H1 (cell line): ENCODE data around the gene MSANTD2.

ENCODE experiments used
- EP300 ChIP-seq, 2 experiments: IDR thresholded peaks; 1 replicate in 1 of 2; 2 replicates in 1 of 2; pipeline ENCODE4 v1.6.1; 2011 to 2012; ENCODE audit warnings: low read depth in 2 of 2, low read length in 2 of 2, mild to moderate bottlenecking in 2 of 2, borderline replicate concordance in 1 of 2, inconsistent platforms in 1 of 2, moderate library complexity in 1 of 2
- EZH2 ChIP-seq: fragments of 200-600 bp; sonication (generic); IDR thresholded peaks from 2 replicates; pipeline ENCODE4 v1.7.1; 2012; ENCODE audit warnings: low read depth, mild to moderate bottlenecking, moderate library complexity, low read length, inconsistent platforms; ENCODE audit not compliant: severe bottlenecking
- MAFK ChIP-seq: IDR thresholded peaks from 2 replicates; pipeline ENCODE4 v1.6.1; 2012; ENCODE audit warnings: low read depth, mild to moderate bottlenecking, improper control_type of control experiment, low read length
- TF ChIP-seq, protein P1 (sequence below), 3 experiments: IDR thresholded peaks; 1 replicate in 2 of 3; 2 replicates in 1 of 3; pipeline versions ENCODE4 v1.5.1 to v1.6.1; 2011; ENCODE audit warnings: low read length in 3 of 3, mild to moderate bottlenecking in 3 of 3, inconsistent platforms in 2 of 3, low read depth in 1 of 3, moderate library complexity in 1 of 3; ENCODE audit not compliant: insufficient read depth in 1 of 3; ENCODE audit errors: control extremely low read depth in 1 of 3

DNA sequence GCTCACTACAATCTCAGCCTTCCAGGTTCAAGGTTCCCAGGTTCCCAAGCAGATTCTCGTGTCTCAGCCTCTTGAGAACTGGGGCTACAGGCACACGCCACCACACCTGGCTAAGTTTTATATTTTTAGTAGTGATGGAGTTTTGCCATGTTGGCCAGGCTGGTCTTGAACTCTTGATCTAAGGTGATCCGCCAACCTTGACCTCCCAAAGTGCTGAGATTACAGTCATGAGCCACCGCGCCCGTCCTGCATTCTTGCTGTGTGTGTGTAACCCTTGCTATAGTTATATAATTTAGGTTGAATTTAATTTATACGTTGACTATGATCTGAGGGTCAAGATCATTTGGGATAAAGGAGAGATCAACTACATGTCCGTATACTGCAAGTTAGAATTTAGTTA, 35.7 kb upstream of the MSANTD2 start:
- TF ChIP-seq, protein P1, sequence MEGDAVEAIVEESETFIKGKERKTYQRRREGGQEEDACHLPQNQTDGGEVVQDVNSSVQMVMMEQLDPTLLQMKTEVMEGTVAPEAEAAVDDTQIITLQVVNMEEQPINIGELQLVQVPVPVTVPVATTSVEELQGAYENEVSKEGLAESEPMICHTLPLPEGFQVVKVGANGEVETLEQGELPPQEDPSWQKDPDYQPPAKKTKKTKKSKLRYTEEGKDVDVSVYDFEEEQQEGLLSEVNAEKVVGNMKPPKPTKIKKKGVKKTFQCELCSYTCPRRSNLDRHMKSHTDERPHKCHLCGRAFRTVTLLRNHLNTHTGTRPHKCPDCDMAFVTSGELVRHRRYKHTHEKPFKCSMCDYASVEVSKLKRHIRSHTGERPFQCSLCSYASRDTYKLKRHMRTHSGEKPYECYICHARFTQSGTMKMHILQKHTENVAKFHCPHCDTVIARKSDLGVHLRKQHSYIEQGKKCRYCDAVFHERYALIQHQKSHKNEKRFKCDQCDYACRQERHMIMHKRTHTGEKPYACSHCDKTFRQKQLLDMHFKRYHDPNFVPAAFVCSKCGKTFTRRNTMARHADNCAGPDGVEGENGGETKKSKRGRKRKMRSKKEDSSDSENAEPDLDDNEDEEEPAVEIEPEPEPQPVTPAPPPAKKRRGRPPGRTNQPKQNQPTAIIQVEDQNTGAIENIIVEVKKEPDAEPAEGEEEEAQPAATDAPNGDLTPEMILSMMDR (IDR thresholded peaks at IDR 0.05; ENCODE audit: control extremely low read depth in 1 of 3, insufficient read depth in 1 of 3, low read depth in 1 of 3, low read length in 3 of 3), result no peak
- no peak for TF ChIP-seq MAFK
- TF ChIP-seq EP300 (IDR thresholded peaks at IDR 0.05; ENCODE audit: borderline replicate concordance in 1 of 2, low read depth in 2 of 2, low read length in 2 of 2), result no peak
- no peak for TF ChIP-seq EZH2
